OCI-LY3 (cell line): Measurements from ENCODE around the gene TTYH2.

Source experiments
- H2AFZ ChIP-seq: fragments of 200-600, 300-600 bp; shearing (Covaris generic); 2 replicates; pipeline ENCODE4 v1.6.0; 2014; ENCODE audit warnings: antibody characterized with exemption, low read depth, low read length
- H3K27ac ChIP-seq: fragments of 200-600, 300-600 bp; sonication (generic); 2 replicates; pipeline ENCODE4 v1.5.1; 2014; ENCODE audit warnings: mild to moderate bottlenecking, low read length, moderate library complexity, mixed read lengths
- H3K27me3 ChIP-seq: fragments of 200-600, 300-600 bp; sonication (generic); 2 replicates; pipeline ENCODE4 v1.6.1; 2014; ENCODE audit warnings: low read depth, low read length, mixed read lengths
- H3K36me3 ChIP-seq: fragments of 200-600, 300-600 bp; sonication (generic); replicated peaks from 2 replicates; pipeline ENCODE3; 2014; ENCODE audit warnings: low read depth, low read length, mixed read lengths
- H3K4me1 ChIP-seq: fragments of 300-600, 200-600 bp; sonication (generic); 2 replicates; pipeline ENCODE4 v1.6.1; 2014; ENCODE audit warnings: low read length, mixed read lengths
- H3K4me2 ChIP-seq: fragments of 200-600, 300-600 bp; sonication (generic); 2 replicates; pipeline ENCODE4 v1.6.1; 2014; ENCODE audit warnings: low read length, mixed read lengths
- H3K4me3 ChIP-seq: fragments of 300-600, 200-600 bp; sonication (generic); 2 replicates; pipeline ENCODE4 v1.5.1; 2014; ENCODE audit warnings: antibody characterized with exemption, mild to moderate bottlenecking, low read length, moderate library complexity
- H3K79me2 ChIP-seq: fragments of 300-600, 200-600 bp; shearing (Covaris generic); 2 replicates; pipeline ENCODE4 v1.6.1; 2014; ENCODE audit warnings: mild to moderate bottlenecking, low read length, mixed read lengths
- H3K9ac ChIP-seq: fragments of 300-600, 200-600 bp; shearing (Covaris generic); 2 replicates; pipeline ENCODE4 v1.6.0; 2014; ENCODE audit warnings: mild to moderate bottlenecking, low read length, moderate library complexity
- H3K9me3 ChIP-seq: fragments of 200-600, 300-600 bp; shearing (Covaris generic); 2 replicates; pipeline ENCODE4 v1.6.1; 2014; ENCODE audit warnings: low read length, mixed read lengths; ENCODE audit not compliant: insufficient read depth
- H4K20me1 ChIP-seq: fragments of 200-600, 300-600 bp; sonication (generic); 2 replicates; pipeline ENCODE4 v1.6.1; 2016; ENCODE audit warnings: low read length, mixed read lengths; ENCODE audit not compliant: insufficient read depth
- EZH2phosphoT487 ChIP-seq: fragments of 200-600 bp; shearing (Covaris generic); IDR thresholded peaks from 2 replicates; pipeline ENCODE4 v1.6.1; 2018; ENCODE audit warnings: antibody characterized with exemption, mixed run types, low read depth
- TF ChIP-seq, protein P1 (sequence below): fragments of 200-600, 300-600 bp; sonication (generic); IDR thresholded peaks from 2 replicates; pipeline ENCODE4 v1.5.1; 2014; ENCODE audit warnings: antibody characterized with exemption, low read length, low read depth

Gene TTYH2

DNA sequence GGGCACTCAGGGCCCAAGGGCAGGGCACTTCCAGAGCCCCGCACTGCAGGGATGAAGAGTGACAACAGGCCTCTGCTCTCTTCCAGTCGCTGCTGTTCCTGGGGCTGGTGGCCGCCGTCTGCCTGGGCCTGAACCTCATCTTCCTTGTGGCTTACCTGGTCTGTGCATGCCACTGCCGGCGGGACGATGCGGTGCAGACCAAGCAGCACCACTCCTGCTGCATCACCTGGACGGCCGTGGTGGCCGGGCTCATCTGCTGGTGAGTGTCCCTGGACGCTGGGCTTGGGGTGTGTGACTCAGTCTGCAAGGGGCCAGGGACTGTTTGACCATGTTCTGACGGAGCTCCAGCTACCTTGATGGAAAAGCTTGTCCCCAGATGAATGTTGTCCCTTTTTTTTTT, 9.0 kb downstream of the TTYH2 start:
- Histone ChIP-seq H3K27me3 (no peaks in the 10 kb centered on the region), H3K79me2 (0 out of 2 replicates have a peak, but pooled peaks cover 3% of the 10 kb centered on the region), H3K4me3 (no peak overlapping the region), H3K36me3 (peaks cover 4% of the 10 kb centered on the region), H3K27ac (no peak overlapping the region), H3K9me3 (no peaks in the 10 kb centered on the region), H4K20me1 (no peaks in the 10 kb centered on the region), H3K4me1 (no peaks in the 10 kb centered on the region), H2AFZ (no peak overlapping the region), H3K4me2 (no peak overlapping the region), H3K9ac (no peak overlapping the region)
- no peak for TF ChIP-seq EZH2phosphoT487
- TF ChIP-seq, protein P1, sequence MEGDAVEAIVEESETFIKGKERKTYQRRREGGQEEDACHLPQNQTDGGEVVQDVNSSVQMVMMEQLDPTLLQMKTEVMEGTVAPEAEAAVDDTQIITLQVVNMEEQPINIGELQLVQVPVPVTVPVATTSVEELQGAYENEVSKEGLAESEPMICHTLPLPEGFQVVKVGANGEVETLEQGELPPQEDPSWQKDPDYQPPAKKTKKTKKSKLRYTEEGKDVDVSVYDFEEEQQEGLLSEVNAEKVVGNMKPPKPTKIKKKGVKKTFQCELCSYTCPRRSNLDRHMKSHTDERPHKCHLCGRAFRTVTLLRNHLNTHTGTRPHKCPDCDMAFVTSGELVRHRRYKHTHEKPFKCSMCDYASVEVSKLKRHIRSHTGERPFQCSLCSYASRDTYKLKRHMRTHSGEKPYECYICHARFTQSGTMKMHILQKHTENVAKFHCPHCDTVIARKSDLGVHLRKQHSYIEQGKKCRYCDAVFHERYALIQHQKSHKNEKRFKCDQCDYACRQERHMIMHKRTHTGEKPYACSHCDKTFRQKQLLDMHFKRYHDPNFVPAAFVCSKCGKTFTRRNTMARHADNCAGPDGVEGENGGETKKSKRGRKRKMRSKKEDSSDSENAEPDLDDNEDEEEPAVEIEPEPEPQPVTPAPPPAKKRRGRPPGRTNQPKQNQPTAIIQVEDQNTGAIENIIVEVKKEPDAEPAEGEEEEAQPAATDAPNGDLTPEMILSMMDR: no peak

DNA sequence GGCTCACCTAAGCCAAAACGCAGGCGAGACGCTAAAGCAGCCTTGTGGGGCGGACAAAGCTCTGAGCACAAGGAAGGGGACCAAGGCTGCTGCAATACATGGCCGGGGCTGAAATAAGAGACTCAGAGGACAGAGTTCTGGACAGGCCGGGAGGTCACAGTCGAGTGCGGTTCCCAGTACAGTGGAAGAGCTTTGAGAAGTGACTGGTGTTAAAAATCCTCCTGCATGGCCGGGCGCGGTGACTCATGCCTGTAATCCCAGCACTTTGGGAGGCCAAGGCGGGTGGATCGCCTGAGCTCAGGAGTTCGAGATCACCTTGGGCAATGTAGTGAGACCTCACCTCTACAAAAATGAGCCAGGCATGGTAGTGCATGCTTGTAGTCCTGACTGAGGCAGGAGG, 10.5 kb downstream of the TTYH2 start:
- no peak overlapping the region for H2AFZ ChIP-seq
- no peak overlapping the region for H3K27ac ChIP-seq
- TF ChIP-seq, protein P1: no peak
- TF ChIP-seq EZH2phosphoT487: no peak
- H3K4me1 ChIP-seq: no peaks in the 10 kb centered on the region
- H3K4me2 ChIP-seq: no peak overlapping the region
- no peak overlapping the region for H3K4me3 ChIP-seq
- H3K9ac ChIP-seq: no peak overlapping the region
- H4K20me1 ChIP-seq: no peaks in the 10 kb centered on the region
- peaks cover 4% of the 10 kb centered on the region for H3K36me3 ChIP-seq
- H3K27me3 ChIP-seq: no peaks in the 10 kb centered on the region
- H3K9me3 ChIP-seq: no peaks in the 10 kb centered on the region
- H3K79me2 ChIP-seq: 0 out of 2 replicates have a peak, but pooled peaks cover 3% of the 10 kb centered on the region

DNA sequence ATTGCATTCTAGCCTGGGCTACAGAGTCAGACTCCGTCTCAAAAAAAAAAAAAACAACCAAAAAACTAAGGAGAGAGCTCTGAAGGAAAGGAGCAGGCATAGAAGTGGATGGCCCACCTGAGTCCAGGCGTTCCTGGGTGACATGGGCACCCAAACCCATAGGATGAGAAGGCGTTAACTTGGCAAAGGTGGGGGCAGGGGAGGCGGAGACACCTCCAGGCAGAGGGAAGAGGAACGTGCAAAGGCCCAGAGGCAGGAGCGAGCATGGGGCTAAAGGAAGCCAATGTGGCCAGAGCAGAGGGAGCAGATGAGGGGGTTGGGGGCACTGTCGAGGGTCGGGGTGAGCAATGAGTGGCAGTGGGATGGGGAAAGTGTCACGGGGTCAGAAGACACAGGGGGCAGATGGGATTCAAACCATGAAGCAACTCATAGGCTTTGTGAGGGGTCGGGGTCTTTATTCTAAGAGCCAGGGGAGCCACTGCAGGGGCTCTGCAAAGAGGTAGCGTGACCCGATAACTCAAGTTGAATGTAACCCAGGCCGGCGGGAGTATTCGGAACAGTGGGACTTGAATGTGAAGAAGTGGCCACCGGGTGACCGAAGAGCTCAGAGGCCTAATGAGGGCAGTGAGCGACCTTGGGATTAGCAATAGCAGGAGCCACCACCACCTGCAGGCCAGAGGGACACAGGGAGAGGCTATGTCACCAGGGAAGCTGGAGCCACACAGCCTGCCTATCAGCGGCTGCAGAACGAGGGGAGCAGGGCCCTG, 11.8 kb downstream of the TTYH2 start:
- Histone ChIP-seq H3K9ac (no peak overlapping the region), H3K27ac (no peak overlapping the region), H3K27me3 (no peaks in the 10 kb centered on the region), H3K4me1 (no peaks in the 10 kb centered on the region), H2AFZ (no peak overlapping the region), H3K4me2 (no peak overlapping the region), H3K9me3 (no peaks in the 10 kb centered on the region), H3K36me3 (no peaks in the 10 kb centered on the region), H3K79me2 (no peaks in the 10 kb centered on the region), H4K20me1 (no peaks in the 10 kb centered on the region), H3K4me3 (no peak overlapping the region)
- TF ChIP-seq, protein P1: no peak
- no peak for TF ChIP-seq EZH2phosphoT487

DNA sequence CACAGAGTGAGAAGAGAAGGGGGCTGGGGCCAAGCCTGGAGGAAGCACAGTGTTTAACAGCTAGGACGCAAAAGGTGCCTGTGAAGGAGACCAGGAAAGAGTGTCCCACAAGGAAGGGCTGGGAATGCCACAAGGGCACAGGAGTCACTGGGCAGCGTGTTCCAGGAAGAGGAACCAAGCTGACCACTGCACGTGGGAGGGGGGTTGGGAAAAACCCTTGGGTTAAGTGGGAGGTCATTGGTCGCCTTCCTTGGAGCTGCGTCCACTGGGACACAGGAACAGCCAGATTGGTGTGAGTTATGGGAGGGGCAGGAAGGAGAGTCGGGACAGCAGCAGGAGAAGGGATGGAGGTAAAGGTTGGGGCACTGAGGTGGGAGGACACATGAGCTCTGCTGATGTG, 12.9 kb downstream of the TTYH2 start:
- H3K4me2 ChIP-seq: no peak overlapping the region
- H3K36me3 ChIP-seq: no peaks in the 10 kb centered on the region
- no peak overlapping the region for H3K27ac ChIP-seq
- H3K79me2 ChIP-seq: no peaks in the 10 kb centered on the region
- H4K20me1 ChIP-seq: no peaks in the 10 kb centered on the region
- H2AFZ ChIP-seq: no peak overlapping the region
- no peaks in the 10 kb centered on the region for H3K4me1 ChIP-seq
- H3K27me3 ChIP-seq: no peaks in the 10 kb centered on the region
- no peaks in the 10 kb centered on the region for H3K9me3 ChIP-seq
- no peak overlapping the region for H3K4me3 ChIP-seq
- no peak overlapping the region for H3K9ac ChIP-seq
- TF ChIP-seq EZH2phosphoT487: no peak
- TF ChIP-seq, protein P1: no peak
